ENCODE data around the gene CFAP46.
"Not testable (repeated sequence)": the region's sequence is repeated elsewhere in the genome, so short reads cannot be mapped to it uniquely, and the experiment has no call there.

The CFAP46 gene

DNA sequence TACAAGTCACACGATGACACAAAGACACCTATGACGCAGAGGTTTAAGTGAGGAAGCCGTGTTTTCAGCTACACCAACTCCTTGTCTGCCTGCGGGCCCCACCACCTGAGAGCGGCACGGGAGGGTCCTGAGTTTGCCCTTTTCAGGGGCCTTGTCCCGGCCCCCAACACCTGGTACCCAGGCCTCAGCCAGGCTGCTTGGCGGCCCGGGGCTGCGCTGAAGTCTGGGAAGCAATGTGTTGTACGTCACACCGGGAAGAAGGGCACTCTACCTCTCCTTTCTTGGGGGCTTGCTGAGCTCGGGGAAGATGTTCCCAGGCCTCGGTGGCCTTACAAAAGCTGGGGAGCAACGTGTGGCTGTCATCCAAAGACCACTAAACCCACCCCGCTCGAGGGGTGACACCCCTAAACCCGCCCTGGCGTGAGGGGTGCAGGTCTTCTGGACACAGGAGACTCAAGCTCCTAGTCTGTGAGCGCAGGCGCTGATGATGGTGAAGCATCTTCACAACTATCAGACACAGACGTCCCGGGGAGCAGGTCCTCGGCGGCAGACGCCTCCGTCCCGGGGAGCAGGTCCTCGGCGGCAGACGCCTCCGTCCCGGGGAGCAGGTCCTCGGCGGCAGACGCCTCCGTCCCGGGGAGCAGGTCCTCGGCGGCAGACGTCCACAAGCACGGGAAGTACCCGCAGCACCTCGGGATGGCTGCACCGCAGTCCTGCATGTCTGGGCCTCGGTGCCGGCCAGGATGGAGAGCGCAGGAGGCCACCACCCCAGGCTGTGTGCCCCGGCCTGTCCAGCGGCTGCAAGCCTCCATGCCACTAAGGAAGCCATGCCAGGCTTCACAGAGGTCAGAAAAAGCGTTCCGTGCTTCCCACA lies 15.4 kb downstream of the CFAP46 start:
- DNase-seq = no peak

DNA sequence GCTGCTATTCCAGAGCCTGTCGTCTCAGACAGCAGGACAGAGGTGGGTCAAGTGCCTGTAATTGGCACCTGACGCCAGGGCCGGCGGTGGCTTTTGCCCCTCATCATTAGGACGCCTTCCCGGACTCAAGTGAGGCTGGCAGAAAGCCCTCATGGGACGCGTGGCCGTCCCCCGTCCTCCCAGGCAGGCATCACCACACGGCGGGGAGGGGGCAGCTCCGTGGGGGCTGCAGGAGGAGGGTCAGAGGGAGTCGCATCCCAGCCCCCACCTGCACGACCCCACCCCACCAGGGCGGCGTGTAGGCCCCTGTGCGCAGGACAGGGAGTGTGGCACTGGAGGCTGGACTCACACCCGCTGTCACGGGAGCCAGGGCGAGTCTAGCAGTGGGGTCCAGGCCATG lies 16.3 kb downstream of the CFAP46 start:
- no peak for DNase-seq

DNA sequence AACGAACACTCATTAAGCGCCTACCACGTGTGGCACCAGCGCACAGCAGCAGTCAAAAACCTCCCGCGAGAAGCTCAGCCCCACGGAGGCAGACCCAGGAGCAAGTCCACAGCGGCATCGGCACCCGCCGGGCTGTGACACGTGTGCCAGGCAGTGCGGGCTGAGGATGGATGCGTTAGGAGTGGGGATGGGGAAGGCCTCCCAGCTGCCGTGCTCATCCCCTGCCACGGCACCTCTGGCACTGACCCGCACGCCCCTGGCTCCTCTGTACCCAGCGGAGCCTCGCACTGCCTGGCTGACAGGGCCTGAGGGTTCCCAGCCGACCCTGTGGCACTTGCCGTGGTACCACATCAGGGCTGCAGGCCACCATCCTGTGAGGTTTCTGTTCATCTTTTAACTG lies 16.8 kb downstream of the CFAP46 start:
- no peak for DNase-seq

DNA sequence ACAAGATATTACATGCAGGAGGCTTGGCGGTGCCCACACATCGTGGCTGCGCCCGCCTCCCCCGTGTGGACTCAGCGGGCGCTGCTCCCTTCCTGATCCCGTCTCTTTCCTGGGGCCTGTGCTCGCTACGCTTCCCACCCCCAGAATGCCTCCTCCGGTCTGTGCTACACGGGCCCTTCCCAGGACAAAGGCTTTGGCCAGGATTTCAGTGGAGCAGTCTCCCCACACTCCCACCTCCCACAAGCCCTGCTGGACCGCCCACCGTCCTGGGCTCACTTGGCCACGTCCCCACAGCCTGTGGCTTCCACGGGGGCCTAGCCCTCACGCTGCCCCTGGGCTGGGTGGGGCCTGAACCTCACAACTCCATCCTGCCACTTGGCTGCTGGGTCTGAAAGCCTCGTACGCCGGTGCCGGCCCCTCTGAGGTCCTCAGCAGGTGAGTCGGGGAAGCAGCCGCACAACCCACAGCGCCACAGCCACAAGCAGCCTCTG lies 17.3 kb downstream of the CFAP46 start:
- DNase-seq = no peak

DNA sequence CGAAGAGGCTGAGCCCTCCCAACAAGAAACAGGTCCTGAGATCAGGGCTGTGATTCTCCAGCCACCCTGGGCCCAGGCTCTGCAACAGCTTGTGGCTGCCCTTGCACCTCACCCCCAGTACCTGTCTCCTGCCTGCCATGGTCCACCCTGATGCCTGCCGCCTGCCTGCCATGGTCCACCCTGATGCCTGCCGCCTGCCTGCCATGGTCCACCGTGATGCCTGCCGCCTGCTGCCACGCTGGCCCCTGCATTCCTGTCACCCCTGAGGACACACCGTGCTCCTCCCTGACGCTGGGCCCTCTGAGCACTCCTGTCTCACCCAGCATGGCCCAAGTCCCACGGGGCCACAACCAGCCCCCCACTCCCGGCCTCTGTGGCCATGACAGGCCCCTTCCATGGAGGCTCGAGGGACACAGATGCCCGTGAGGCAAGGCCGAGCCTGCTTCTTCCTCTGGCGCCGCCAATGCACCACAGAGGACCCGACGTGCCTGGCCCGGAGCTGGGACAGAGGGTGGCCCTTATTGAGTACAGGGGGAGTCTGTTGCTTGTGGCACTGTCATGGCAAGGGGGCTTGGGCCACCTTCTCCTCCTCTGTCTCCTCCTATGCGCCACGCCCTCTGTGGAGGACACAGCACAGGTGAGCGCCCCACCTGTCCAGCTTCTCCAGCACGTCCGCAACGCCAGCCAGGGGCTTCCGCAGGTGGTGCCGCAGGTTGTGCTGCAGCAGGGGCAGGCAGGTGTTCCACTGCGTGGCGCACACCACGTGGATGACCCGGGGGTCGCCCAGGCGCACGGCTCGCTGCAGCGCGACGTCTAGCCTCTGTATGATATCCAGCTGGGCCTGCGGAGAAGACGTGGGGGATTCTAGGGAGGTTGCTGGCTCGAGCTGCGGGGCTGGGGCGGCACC lies 18.1 kb downstream of the CFAP46 start:
- DNase-seq = no peak

GRCh38 chr10:132923384-132923783 lies 19.0 kb downstream of the CFAP46 start:
- not testable (repeated sequence) for DNase-seq

DNA sequence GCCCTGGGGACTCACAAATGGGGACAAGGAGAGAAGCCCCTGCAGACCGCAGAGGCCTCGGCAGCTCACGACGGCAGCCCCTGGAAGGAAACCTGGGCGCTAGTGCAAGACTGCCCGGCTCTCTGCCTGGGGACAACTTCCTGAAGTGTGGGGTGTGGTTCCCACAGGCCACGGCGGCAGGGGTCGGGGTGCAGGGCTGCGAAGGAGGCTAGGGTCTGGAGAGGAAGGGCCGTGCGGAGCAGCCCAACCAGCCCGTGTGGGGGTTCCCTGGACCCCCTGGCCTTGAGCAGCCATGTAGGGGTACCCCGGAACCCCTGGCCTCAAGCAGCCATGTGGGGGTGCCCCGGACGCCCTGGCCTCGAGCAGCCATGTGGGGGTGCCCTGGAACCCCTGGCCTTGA lies 19.5 kb downstream of the CFAP46 start:
- DNase-seq = no peak

GRCh38 chr10:132921818-132922807 lies 20.3 kb downstream of the CFAP46 start:
- no peak for DNase-seq

DNA sequence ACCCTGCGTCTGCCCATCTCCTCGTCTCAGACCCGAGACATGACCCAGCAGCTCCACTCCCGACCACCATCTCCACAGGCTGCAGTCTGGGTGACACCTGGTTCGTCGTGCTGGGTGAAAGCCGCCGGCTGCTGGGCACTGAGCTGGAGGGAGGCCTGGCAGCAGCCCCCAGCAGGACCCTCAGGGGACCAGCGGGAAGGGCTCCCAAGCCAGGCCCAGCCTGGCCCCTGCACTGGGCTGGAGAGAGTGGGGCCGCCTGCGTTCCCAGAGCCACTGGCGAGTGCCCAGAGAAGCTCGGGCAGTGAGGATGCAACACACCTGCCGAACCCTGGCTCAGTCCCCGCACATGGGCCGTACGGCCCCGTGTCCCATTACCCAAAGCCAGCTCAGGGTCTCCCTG lies 21.3 kb downstream of the CFAP46 start:
- no peak for DNase-seq

DNA sequence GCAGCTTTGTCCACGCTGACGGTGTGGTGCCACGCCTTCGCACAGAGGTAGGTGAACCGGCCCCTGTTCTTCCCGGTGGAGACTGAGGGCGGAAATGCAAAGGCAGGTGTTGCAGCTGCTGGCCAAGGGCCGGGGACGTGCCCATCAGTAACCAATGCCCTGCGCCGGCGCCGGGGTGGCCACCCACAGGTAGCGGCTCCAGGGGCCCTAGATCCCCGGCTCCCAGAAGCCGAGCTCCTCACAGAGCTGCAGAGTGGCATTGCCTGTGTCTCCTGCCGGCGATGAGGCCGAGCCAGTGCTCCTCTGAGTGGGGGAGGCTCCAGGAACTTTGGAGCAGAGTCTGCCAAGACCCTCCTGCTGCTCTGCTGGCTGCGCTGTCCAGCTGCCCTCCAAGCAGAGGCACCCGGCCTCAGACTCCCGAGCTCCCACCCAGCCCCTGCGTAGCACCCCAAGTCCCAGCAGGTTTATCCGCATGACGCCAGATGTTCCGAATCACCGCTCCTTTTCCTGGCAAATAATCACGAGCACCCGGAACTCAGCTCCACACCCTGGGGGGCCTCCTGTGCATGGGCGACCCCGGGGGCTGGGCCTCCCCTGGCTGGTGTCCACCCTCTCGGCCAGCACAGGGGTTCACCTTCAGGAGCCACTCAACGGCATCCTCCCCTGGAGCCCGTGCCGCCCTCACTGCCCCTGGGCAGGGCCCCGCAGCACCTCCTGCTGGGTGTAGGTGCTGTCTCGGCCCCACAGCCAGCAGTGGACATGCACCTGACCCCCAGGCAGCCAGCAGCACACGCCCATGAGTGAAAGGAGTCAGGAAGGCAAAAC lies 22.1 kb downstream of the CFAP46 start:
- no peak for DNase-seq

GRCh38 chr10:132919374-132920100 lies 22.8 kb downstream of the CFAP46 start:
- DNase-seq = no peak

DNA sequence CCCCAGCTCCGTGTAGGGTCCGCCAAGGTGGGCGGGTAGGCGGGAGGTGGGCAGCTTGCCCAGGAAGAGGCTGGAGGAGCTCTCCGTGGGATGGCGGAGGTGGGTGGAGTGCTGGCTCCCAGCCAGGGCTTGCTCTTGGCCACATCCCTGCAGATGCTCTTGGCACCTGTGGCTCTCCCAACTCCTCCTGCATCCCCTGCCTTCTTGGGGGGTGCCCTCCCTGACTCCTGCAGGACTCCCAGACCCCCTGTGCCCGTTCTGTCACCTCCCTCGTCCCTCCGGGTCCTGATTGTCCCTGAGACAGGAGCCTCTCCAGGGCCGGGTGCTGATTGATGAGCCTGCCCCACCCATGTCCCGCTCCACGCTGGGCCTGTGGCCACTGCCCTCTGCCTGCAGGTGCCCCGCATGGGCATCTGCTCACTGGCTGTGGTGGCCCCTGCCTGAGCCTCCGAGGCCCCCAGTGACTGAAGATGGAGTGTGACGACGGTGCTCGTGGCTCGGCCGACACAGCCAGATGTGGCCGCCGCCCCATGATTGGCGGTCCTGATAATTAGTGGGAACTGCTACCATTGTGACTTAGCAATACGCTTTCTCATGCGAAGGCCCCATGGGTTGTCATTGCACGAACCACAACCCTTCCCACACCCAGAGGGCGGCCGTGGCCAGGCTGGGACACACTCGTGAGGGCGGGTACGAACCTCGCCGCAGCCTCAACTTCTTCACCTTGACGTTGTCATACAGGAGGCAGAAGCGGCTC lies 23.6 kb downstream of the CFAP46 start:
- no peak for DNase-seq

DNA sequence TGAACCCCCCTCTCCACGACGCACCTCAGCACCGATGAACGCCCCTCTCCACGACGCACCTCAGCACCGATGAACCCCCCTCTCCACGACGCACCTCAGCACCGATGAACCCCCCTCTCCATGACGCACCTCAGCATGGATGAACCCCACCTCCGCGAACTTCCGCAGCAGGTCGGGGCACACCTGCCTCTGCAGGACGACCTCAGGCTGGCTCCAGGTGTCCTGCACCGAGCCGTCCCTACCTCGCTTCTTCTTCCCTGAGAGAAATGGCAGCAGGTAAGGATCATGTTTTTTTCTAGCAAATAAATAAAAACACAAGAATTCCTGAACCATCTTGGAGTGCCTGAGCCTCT lies 24.1 kb downstream of the CFAP46 start:
- no peak for DNase-seq

DNA sequence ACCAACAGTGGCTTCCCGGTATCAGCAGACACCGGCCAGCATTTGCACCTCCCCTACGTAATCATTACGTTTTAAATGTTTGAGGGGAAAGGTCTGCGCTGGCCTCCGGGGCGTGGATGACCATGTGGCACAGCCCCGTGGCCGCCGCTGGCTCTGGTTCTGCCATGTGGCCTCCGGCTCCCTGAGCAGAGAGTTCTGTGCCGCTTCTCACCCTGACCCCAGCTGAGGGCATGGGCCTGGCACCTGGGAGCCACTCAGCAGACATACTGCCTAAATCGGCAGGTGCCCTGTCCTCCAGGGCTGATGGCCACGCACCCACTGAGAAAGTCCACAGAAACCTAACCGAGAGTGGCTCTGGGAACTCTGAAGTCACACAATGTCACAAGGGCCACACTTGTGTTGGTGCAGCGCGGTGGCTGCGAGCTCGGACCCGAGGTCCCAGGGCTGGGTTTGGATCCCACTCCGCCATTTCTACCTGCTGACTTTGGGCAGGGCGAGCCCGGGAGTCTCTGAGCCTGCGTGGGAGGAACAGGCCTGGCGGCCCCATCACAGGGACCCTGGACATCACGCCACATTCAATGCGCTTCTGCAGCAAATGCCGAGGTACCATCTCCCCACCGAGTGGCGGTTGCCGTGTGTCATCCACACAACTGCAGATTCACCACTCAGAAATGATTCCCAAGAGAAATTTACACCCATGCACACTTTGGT lies 25.3 kb downstream of the CFAP46 start:
- no peak for DNase-seq

- DNase-seq = no peak
These were observed 25.9 kb downstream of the CFAP46 start for GRCh38 chr10:132916421-132916841.

GRCh38 chr10:132915411-132915810 lies 27.0 kb downstream of the CFAP46 start:
- no peak for DNase-seq

DNA sequence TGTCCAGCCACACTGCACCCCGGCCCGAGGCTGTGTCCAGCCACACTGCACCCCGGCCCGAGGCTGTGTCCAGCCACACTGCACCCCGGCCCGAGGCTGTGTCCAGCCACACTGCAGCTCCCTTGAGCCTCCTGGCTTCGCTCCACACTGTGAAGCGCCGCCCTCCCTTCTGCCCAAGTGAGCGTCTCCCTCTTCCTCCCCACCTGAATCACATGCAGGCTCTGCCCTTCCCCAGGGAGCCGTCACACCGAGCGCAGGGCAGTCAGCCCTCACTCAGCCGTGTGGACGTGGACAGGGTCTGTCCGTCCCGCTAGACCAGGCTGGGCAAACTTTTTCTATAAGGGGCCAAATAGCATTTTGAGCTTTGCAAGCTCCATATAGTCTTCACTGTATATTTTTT lies 27.6 kb downstream of the CFAP46 start:
- no peak for DNase-seq

DNA sequence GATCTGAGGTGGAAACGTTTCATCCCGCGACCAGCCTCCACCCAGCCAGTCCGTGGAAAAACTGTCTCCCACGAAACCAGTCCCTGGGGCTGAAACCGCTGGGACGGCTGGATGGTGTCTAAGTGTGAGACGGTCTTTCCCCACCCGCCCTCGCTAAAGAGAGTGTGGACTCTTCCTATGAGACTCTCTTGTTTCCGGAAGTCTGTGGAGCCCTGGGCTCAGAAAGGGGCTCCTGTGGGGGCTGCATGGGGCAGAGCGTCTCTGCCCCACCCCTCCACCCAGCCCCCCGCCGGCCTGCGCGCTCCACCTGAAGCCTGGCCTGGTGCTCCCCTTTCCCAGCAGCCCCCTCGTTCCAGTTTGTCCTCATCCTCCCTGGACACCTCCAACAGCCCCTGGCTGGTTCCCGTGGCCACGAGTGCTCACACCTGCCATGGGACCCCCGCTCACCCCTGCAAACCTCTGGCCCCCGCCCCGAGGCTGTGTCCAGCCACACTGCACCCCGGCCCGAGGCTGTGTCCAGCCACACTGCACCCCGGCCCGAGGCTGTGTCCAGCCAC lies 28.7 kb downstream of the CFAP46 start:
- DNase-seq = no peak

All from GOT3 (cell line).